Skin epidermis (tissue), 12 donors: ENCODE results near the gene EGR2.
"Not testable (repeated sequence)": the region's sequence is repeated elsewhere in the genome, so short reads cannot be mapped to it uniquely, and the experiment has no call there.

Source experiments
- H3K27ac ChIP-seq, 21 experiments: fragments of 200-600 bp; sonication (generic) in 11 of 21; one replicate each; pipeline ENCODE4 v1.5.0; 2020; ENCODE audit warnings: mild to moderate bottlenecking in 3 of 21, inconsistent platforms in 2 of 21, moderate library complexity in 2 of 21
- H3K4me3 ChIP-seq, 7 experiments: fragments of 200-600 bp; sonication (generic) in 2 of 7; one replicate each; pipeline ENCODE4 v1.5.0; 2020; ENCODE audit warnings: inconsistent platforms in 2 of 7, mild to moderate bottlenecking in 2 of 7, moderate library complexity in 1 of 7

EGR2 gene

GRCh38 chr10:62803724-62804355 lies 12.3 kb downstream of the EGR2 start:
- peak overlapping the region; percentile 61 to 98 (median 95) for H3K27ac ChIP-seq
- H3K4me3 ChIP-seq: peak overlapping the region; percentile 68 to 95 (median 75)

- H3K27ac ChIP-seq: no peak overlapping the region
- H3K4me3 ChIP-seq: no peak overlapping the region
Observed at GRCh38 chr10:62801871-62802270, 14.3 kb downstream of the EGR2 start.

- no peak overlapping the region for H3K27ac ChIP-seq
- H3K4me3 ChIP-seq: no peak overlapping the region
Observed at GRCh38 chr10:62796896-62797295, 19.3 kb downstream of the EGR2 start.

- H3K27ac ChIP-seq: no peak overlapping the region
Observed at GRCh38 chr10:62795762-62796161, 20.4 kb downstream of the EGR2 start.

GRCh38 chr10:62795100-62795499 lies 21.1 kb downstream of the EGR2 start:
- Histone ChIP-seq H3K27ac (no peak overlapping the region), H3K4me3 (no peak overlapping the region)

More at GRCh38 chr10:62795762-62796161, 20.4 kb downstream of the EGR2 start:
- H3K4me3 ChIP-seq: no peak overlapping the region

GRCh38 chr10:62794306-62794705 lies 21.9 kb downstream of the EGR2 start:
- Histone ChIP-seq H3K4me3 (no peak overlapping the region), H3K27ac (no peak overlapping the region)

- Histone ChIP-seq H3K27ac (no peak overlapping the region), H3K4me3 (no peak overlapping the region)
Observed at GRCh38 chr10:62792261-62792660, 23.9 kb downstream of the EGR2 start.

GRCh38 chr10:62790571-62790970 lies 25.6 kb downstream of the EGR2 start:
- no peak overlapping the region for H3K4me3 ChIP-seq
- H3K27ac ChIP-seq: no peak overlapping the region

- Histone ChIP-seq H3K4me3 (no peak overlapping the region), H3K27ac (no peak overlapping the region)
Observed at GRCh38 chr10:62790019-62790555, 26.1 kb downstream of the EGR2 start.

GRCh38 chr10:62788861-62789467 lies 27.2 kb downstream of the EGR2 start:
- Histone ChIP-seq H3K4me3 (no peak overlapping the region), H3K27ac (no peak overlapping the region)

GRCh38 chr10:62788285-62788684 lies 27.9 kb downstream of the EGR2 start:
- not testable (repeated sequence) for H3K27ac ChIP-seq, H3K4me3 ChIP-seq

- H3K27ac ChIP-seq, H3K4me3 ChIP-seq: not testable (repeated sequence)
Observed at GRCh38 chr10:62784537-62784936, 31.6 kb downstream of the EGR2 start.

GRCh38 chr10:62779487-62780248 lies 36.5 kb downstream of the EGR2 start:
- Histone ChIP-seq H3K4me3 (no peak overlapping the region), H3K27ac (no peak overlapping the region)

GRCh38 chr10:62778125-62778524 lies 38.0 kb downstream of the EGR2 start:
- Histone ChIP-seq H3K27ac (no peak overlapping the region), H3K4me3 (no peak overlapping the region)

- H3K27ac ChIP-seq: no peak overlapping the region
- H3K4me3 ChIP-seq: no peak overlapping the region
Observed at GRCh38 chr10:62772186-62772974, 43.8 kb downstream of the EGR2 start.

GRCh38 chr10:62769574-62770242 lies 46.5 kb downstream of the EGR2 start:
- H3K4me3 ChIP-seq: no peak overlapping the region
- no peak overlapping the region for H3K27ac ChIP-seq

GRCh38 chr10:62766386-62766785 lies 49.8 kb downstream of the EGR2 start:
- Histone ChIP-seq H3K27ac (no peak overlapping the region), H3K4me3 (no peak overlapping the region)

- no peak overlapping the region for H3K4me3 ChIP-seq
- no peak overlapping the region for H3K27ac ChIP-seq
Observed at GRCh38 chr10:62765726-62766125, 50.4 kb downstream of the EGR2 start.

- Histone ChIP-seq H3K27ac (no peak overlapping the region), H3K4me3 (no peak overlapping the region)
Observed at GRCh38 chr10:62764011-62764410, 52.2 kb downstream of the EGR2 start.
